BJ (cell line): ENCODE data around the gene DNAJC25. TPM values are rescaled to one million over a fixed set of nuclear protein-coding genes. Genes with fewer than 3 reads are reported as not detected.

ENCODE experiments used
- CTCF ChIA-PET: fragments of 350-600 bp; formaldehyde crosslinking; extraction: SDS; loops from one replicate; lab custom pipeline; 2021; ENCODE audit warnings: antibody characterized with exemption, inconsistent platforms; lab: Yijun Ruan, JAX
- POLR2A ChIA-PET: fragments of 300-600 bp; sonication (Branson Sonifier 250); formaldehyde crosslinking; extraction: SDS; loops from one replicate; lab custom pipeline; 2021; ENCODE audit warnings: antibody characterized with exemption; lab: Charles Lee
- DNase-seq: peaks from one replicate; pipeline ENCODE4 v3.0.0-alpha.2; 2011; ENCODE audit warnings: low read depth
- H3K27me3 ChIP-seq: 2 replicates; pipeline ENCODE4 v1.6.0; 2011; ENCODE audit warnings: low read length; ENCODE audit not compliant: control insufficient read depth, insufficient read depth
- H3K36me3 ChIP-seq: 2 replicates; pipeline ENCODE4 v1.5.1; 2011; ENCODE audit warnings: low read length; ENCODE audit not compliant: control insufficient read depth, insufficient read depth
- H3K4me3 ChIP-seq: 2 replicates; pipeline ENCODE4 v1.5.1; 2011; ENCODE audit warnings: low read depth, mild to moderate bottlenecking, control low read depth, low read length
- CTCF ChIP-seq: IDR thresholded peaks from 2 replicates; pipeline ENCODE4 v1.5.1; 2011; ENCODE audit warnings: low read depth, mild to moderate bottlenecking, control low read depth, inconsistent platforms, low read length, moderate library complexity; ENCODE audit not compliant: insufficient read depth
- polyA plus RNA-seq: library from polyadenylated mRNA; depleted of rRNA; stranded (reverse); fragments of >200 nt; gene quantifications from 2 replicates; pipeline ENCODE4 v1.2.3, GENCODE V29; 2011

Gene DNAJC25
- polyA plus RNA-seq, 1 experiment: 4.9 TPM

GRCh38 chr9:111644195-111644772 lies 13.2 kb downstream of the DNAJC25 start:
- Histone ChIP-seq H3K27me3 (no peaks in the 10 kb centered on the region), H3K36me3 (no peaks in the 10 kb centered on the region; the same call in 1 of the 2 replicates), H3K4me3 (no peak overlapping the region)
- CTCF ChIA-PET: interaction anchor here (0.7 to 1.8 kb wide), 3 partner anchors 14 to 617 kb away, joined by 3 to 4 read pairs (median 3); no protein-coding TSS in a partner anchor
- no peak for DNase-seq
- POLR2A ChIA-PET: no interaction called here
- no peak for TF ChIP-seq CTCF

- ChIA-PET CTCF (interaction anchor here (0.7 to 1.8 kb wide), 3 partner anchors 13 to 42 kb away, joined by 3 to 4 read pairs (median 3); no protein-coding TSS in a partner anchor), POLR2A (no interaction called here)
- no peak overlapping the region for H3K4me3 ChIP-seq
- H3K36me3 ChIP-seq: no peaks in the 10 kb centered on the region; the same call in 1 of the 2 replicates
- H3K27me3 ChIP-seq: no peaks in the 10 kb centered on the region
- DNase-seq: no peak
- no peak for TF ChIP-seq CTCF
Measured at GRCh38 chr9:111645806-111646205, 14.7 kb downstream of the DNAJC25 start.

- no peaks in the 10 kb centered on the region for H3K27me3 ChIP-seq
- ChIA-PET POLR2A (interaction anchor here (0.7 kb wide), 1 partner anchor 528 kb away, joined by 4 read pairs; no protein-coding TSS in a partner anchor), CTCF (no interaction called here)
- DNase-seq: no peak
- H3K36me3 ChIP-seq: no peaks in the 10 kb centered on the region; the same call in 1 of the 2 replicates
- no peak overlapping the region for H3K4me3 ChIP-seq
- TF ChIP-seq CTCF: no peak
Measured at GRCh38 chr9:111646417-111646816, 15.3 kb downstream of the DNAJC25 start.

GRCh38 chr9:111648066-111648465 lies 16.9 kb downstream of the DNAJC25 start:
- CTCF ChIA-PET: interaction anchor here (1.2 kb wide), 1 partner anchor 54 kb away, joined by 3 read pairs; no protein-coding TSS in a partner anchor
- Histone ChIP-seq H3K27me3 (no peaks in the 10 kb centered on the region), H3K36me3 (no peaks in the 10 kb centered on the region; the same call in 1 of the 2 replicates), H3K4me3 (no peak overlapping the region)
- no peak for TF ChIP-seq CTCF
- no peak for DNase-seq
- POLR2A ChIA-PET: no interaction called here

- ChIA-PET CTCF (interaction anchor here (1.2 kb wide), 2 partner anchors 15 to 53 kb away, joined by 3 to 6 read pairs; no protein-coding TSS in a partner anchor), POLR2A (no interaction called here)
- H3K4me3 ChIP-seq: no peak overlapping the region
- TF ChIP-seq CTCF: no peak
- H3K27me3 ChIP-seq: no peaks in the 10 kb centered on the region
- DNase-seq: no peak
- peaks cover 2% of the 10 kb centered on the region for H3K36me3 ChIP-seq
Measured at GRCh38 chr9:111649016-111649415, 17.9 kb downstream of the DNAJC25 start.
